Posterior cingulate gyrus (tissue), 11 donors: ENCODE data around the gene RAD51D.
"Not testable (repeated sequence)": the region's sequence is repeated elsewhere in the genome, so short reads cannot be mapped to it uniquely, and the experiment has no call there.

Experiments
- DNase-seq, 10 donors: peaks; one replicate each; pipeline versions ENCODE4 v3.0.0 to v3.0.0-alpha.2; 2020 to 2021; ENCODE audit warnings: mixed read lengths in 3 of 10
- intact Hi-C: fragments of 100-400 bp; cut with DNase I; formaldehyde crosslinking; loops from one replicate; pipeline ENCODE4 v1.15.1; 2023

The RAD51D gene

DNA sequence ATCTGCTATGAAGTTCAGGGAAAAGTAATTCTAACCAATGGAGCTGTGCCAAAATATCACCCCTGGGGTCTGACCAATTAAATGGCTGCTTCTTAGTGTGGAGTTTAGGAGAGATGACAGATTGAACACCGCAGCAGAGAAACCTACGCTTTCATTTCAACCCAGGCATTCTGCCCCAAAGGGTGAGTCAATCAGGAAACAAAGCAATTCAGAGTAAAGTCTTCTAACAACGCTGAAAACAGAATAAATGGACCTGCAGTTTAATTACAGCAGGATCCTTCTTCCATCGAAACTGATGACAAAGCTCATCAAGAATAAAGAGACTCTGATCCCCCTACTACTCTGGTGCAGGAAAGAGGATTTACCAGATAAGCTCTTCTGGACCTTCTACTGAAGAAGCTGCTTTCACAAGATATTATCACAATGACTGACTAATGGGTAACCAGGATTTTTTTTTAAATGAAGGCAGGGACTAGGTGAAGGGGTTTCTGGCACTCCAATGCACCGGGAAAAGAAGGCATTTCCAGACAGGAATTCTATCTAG, 72.8 kb downstream of the RAD51D start:
- intact Hi-C loops: no loop called here
- no peak for DNase-seq

GRCh38 chr17:35046245-35046644, 73.4 kb downstream of the RAD51D start:
- no peak for DNase-seq
- intact Hi-C loops: no loop called here

- intact Hi-C loops, DNase-seq: not testable (repeated sequence)
These were observed 74.1 kb downstream of the RAD51D start for GRCh38 chr17:35045458-35045979.

- intact Hi-C loops: no loop called here
- DNase-seq: no peak
These were observed 75.5 kb downstream of the RAD51D start for GRCh38 chr17:35044181-35044580.
